Mammary epithelial cell (primary cell): ENCODE results near the gene METTL25B.

Experiments used
- EZH2 ChIP-seq: IDR thresholded peaks from 2 replicates; pipeline ENCODE4 v1.6.1; 2012; ENCODE audit warnings: low read length, inconsistent platforms, borderline replicate concordance
- TF ChIP-seq, protein P1 (sequence below), 2 donors: IDR thresholded peaks in 1 of 2; conservative IDR thresholded peaks in 1 of 2; 2 replicates each; pipeline ENCODE4 v1.5.1; 2011 to 2012; ENCODE audit warnings: inconsistent platforms in 2 of 2, low read length in 2 of 2, mild to moderate bottlenecking in 2 of 2, control low read depth in 1 of 2, low read depth in 1 of 2; ENCODE audit not compliant: insufficient read depth in 1 of 2; ENCODE audit errors: extremely low read depth in 1 of 2

DNA sequence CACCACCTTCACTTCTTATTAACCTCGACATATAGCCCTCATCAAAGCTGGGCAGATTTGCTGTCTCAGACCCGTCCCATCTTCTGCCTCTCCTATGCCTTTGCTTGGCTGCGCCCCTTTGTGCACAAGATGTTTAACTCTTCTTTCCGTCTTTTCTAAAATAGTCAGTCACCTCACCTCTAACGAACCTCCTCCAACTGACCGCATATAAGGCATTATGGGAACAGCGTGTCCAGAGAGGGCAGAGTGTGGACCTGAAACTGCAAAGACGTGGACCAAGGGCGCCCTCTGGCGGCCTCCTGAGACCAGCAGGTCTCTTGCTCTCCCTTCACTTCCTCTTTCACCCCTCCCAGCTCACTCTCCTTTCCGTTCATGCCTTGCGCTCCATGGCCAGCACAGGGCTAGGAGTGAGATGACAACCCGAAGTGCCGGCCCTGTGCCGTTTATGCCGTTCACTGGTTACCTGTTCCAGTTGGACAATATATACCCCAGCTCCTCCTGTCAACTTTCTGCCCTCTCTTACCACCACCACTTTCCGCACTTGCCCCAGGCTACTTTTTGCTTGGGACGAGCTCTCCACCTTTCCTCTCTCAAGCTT is 2.5 kb upstream of the METTL25B start:
- TF ChIP-seq, protein P1, sequence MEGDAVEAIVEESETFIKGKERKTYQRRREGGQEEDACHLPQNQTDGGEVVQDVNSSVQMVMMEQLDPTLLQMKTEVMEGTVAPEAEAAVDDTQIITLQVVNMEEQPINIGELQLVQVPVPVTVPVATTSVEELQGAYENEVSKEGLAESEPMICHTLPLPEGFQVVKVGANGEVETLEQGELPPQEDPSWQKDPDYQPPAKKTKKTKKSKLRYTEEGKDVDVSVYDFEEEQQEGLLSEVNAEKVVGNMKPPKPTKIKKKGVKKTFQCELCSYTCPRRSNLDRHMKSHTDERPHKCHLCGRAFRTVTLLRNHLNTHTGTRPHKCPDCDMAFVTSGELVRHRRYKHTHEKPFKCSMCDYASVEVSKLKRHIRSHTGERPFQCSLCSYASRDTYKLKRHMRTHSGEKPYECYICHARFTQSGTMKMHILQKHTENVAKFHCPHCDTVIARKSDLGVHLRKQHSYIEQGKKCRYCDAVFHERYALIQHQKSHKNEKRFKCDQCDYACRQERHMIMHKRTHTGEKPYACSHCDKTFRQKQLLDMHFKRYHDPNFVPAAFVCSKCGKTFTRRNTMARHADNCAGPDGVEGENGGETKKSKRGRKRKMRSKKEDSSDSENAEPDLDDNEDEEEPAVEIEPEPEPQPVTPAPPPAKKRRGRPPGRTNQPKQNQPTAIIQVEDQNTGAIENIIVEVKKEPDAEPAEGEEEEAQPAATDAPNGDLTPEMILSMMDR (conservative IDR thresholded peaks at IDR 0.05 in 1 of 2, IDR thresholded peaks at IDR 0.05 in 1 of 2; ENCODE audit: extremely low read depth in 1 of 2, insufficient read depth in 1 of 2, low read depth in 1 of 2, low read length in 2 of 2): peak; percentile 94 to 98
- no peak for TF ChIP-seq EZH2
